ENCODE data around the gene PITPNM3.
"Not testable (repeated sequence)": the region's sequence is repeated elsewhere in the genome, so short reads cannot be mapped to it uniquely, and the experiment has no call there.

Gene PITPNM3

GRCh38 chr17:6574687-6575595, 18.6 kb upstream of the PITPNM3 start:
- FAIRE-seq = no peak

GRCh38 chr17:6573982-6574686, 17.8 kb upstream of the PITPNM3 start:
- no peak for FAIRE-seq

More at GRCh38 chr17:6574687-6575595, 18.6 kb upstream of the PITPNM3 start:
- DNase-seq (ENCODE audit: low spot score) = peak; percentile 32

GRCh38 chr17:6573495-6573894, 17.1 kb upstream of the PITPNM3 start:
- not testable (repeated sequence) for DNase-seq (ENCODE audit: low spot score); FAIRE-seq

More at GRCh38 chr17:6573982-6574686, 17.8 kb upstream of the PITPNM3 start:
- DNase-seq (ENCODE audit: low spot score) = no peak

- DNase-seq (ENCODE audit: low spot score) = no peak
- no peak for FAIRE-seq
These were observed 16.6 kb upstream of the PITPNM3 start for GRCh38 chr17:6572972-6573370.

GRCh38 chr17:6571452-6571781, 15.1 kb upstream of the PITPNM3 start:
- no peak for FAIRE-seq
- no peak for DNase-seq (ENCODE audit: low spot score)

- DNase-seq (ENCODE audit: low spot score) = no peak
- no peak for FAIRE-seq
These were observed 14.5 kb upstream of the PITPNM3 start for GRCh38 chr17:6570731-6571451.

GRCh38 chr17:6569370-6570285, 13.3 kb upstream of the PITPNM3 start:
- DNase-seq (ENCODE audit: low spot score) = no peak

GRCh38 chr17:6568184-6568758, 11.9 kb upstream of the PITPNM3 start:
- DNase-seq (ENCODE audit: low spot score) = no peak
- FAIRE-seq = no peak

More at GRCh38 chr17:6569370-6570285, 13.3 kb upstream of the PITPNM3 start:
- FAIRE-seq = no peak

GRCh38 chr17:6567528-6568183, 11.3 kb upstream of the PITPNM3 start:
- DNase-seq (ENCODE audit: low spot score) = no peak
- no peak for FAIRE-seq

GRCh38 chr17:6561446-6561845, 5.1 kb upstream of the PITPNM3 start:
- no peak for DNase-seq (ENCODE audit: low spot score)
- FAIRE-seq = no peak

- FAIRE-seq (no peak), DNase-seq (ENCODE audit: low spot score) (no peak)
These were observed 4.1 kb upstream of the PITPNM3 start for GRCh38 chr17:6560496-6560895.

- no peak for FAIRE-seq
- DNase-seq (ENCODE audit: low spot score) = no peak
These were observed 3.4 kb upstream of the PITPNM3 start for GRCh38 chr17:6559753-6560215.

- DNase-seq (ENCODE audit: low spot score) = no peak
- FAIRE-seq = no peak
These were observed 2.8 kb upstream of the PITPNM3 start for GRCh38 chr17:6558932-6559752.

GRCh38 chr17:6558276-6558675, 1.9 kb upstream of the PITPNM3 start:
- FAIRE-seq (no peak), DNase-seq (ENCODE audit: low spot score) (no peak)

- no peak for FAIRE-seq
These were observed 684 bp upstream of the PITPNM3 start for GRCh38 chr17:6557040-6557438.

GRCh38 chr17:6555331-6556120, 829 bp downstream of the PITPNM3 start:
- peak; percentile 23 for FAIRE-seq

More at GRCh38 chr17:6557040-6557438, 684 bp upstream of the PITPNM3 start:
- DNase-seq (ENCODE audit: low spot score) = no peak

GRCh38 chr17:6554871-6555330, 1.5 kb downstream of the PITPNM3 start:
- FAIRE-seq (peak; percentile 32), DNase-seq (ENCODE audit: low spot score) (peak; percentile 8)

More at GRCh38 chr17:6555331-6556120, 829 bp downstream of the PITPNM3 start:
- peak; percentile 45 for DNase-seq (ENCODE audit: low spot score)

GRCh38 chr17:6554342-6554741, 2.0 kb downstream of the PITPNM3 start:
- FAIRE-seq (no peak), DNase-seq (ENCODE audit: low spot score) (no peak)
